HCT116 (cell line): ENCODE data around the gene PLSCR1. TPM values are rescaled to one million over a fixed set of nuclear protein-coding genes. Genes with fewer than 3 reads are reported as not detected.

Experiments
- ATAC-seq: fragments of 200-7000 bp; cut with Tn5 transposase; 2 replicates; pipeline ENCODE4 v1.9.1; 2020; ENCODE audit warnings: mild to moderate bottlenecking, moderate library complexity
- BruUV-seq: library from RNA; stranded (reverse); fragments of 400-500 nt; replicated peaks from 2 replicates; lab custom pipeline; 2021; lab: Mats Ljungman, UMichigan
- CTCF ChIA-PET: fragments of 300-600 bp; sonication (Branson Sonifier 250); formaldehyde crosslinking; loops from one replicate; lab custom pipeline; 2021; ENCODE audit warnings: antibody characterized with exemption; lab: Charles Lee
- POLR2A ChIA-PET: fragments of 300-600, 350-600 bp; sonication (Branson Sonifier 250); formaldehyde crosslinking; loops from one replicate; lab custom pipeline; 2021; ENCODE audit warnings: antibody characterized with exemption; lab: Charles Lee
- RAD21 ChIA-PET, 2 experiments: fragments of 300-600 bp; sonication (Branson Sonifier 250); formaldehyde crosslinking; loops; one replicate each; lab custom pipeline; 2023; ENCODE audit warnings: low total read pairs in 2 of 2; ENCODE audit not compliant: uncharacterized antibody in 2 of 2, unreplicated experiment in 2 of 2, low non-redundant PET in 1 of 2; lab: Charles Lee
- DNase-seq: peaks from one replicate; pipeline ENCODE4 v3.0.0-alpha.2; 2010; ENCODE audit warnings: low read depth, low spot score
- H2AFZ ChIP-seq: fragments of 200-600 bp; shearing (Covaris generic), sonication (generic); 2 replicates; pipeline ENCODE4 v1.6.1; 2017; ENCODE audit warnings: low read depth, mixed run types, mixed read lengths, antibody characterized with exemption, low read length; ENCODE audit not compliant: poor library complexity, severe bottlenecking
- H3K27ac ChIP-seq: 2 replicates; pipeline ENCODE4 v1.5.1; 2012; ENCODE audit warnings: low read depth, low read length
- H3K27me3 ChIP-seq: fragments of 200-600 bp; sonication (generic); 2 replicates; pipeline ENCODE4 v1.6.1; 2016; ENCODE audit warnings: mixed run types, low read length, mixed read lengths; ENCODE audit not compliant: insufficient read depth
- H3K36me3 ChIP-seq, 2 experiments: fragments of 200-500 bp in 1 of 2; fragments of 200-600 bp in 1 of 2; sonication (Bioruptor generic) in 1 of 2; sonication (generic) in 1 of 2; 2 replicates each; pipeline versions ENCODE4 v1.5.1 to v1.6.1; 2014 to 2016; ENCODE audit warnings: low read length in 2 of 2, inconsistent platforms in 1 of 2, mixed read lengths in 1 of 2, mixed run types in 1 of 2; ENCODE audit not compliant: insufficient read depth in 2 of 2, control insufficient read depth in 1 of 2
- H3K4me1 ChIP-seq, 2 experiments: fragments of 200-600 bp in 1 of 2; sonication (generic) in 1 of 2; 2 replicates each; pipeline versions ENCODE4 v1.5.1 to v1.6.1; 2012 to 2017; ENCODE audit warnings: low read length in 2 of 2, inconsistent platforms in 1 of 2, mild to moderate bottlenecking in 1 of 2, mixed read lengths in 1 of 2, mixed run types in 1 of 2, moderate library complexity in 1 of 2; ENCODE audit not compliant: insufficient read depth in 2 of 2, control insufficient read depth in 1 of 2
- H3K4me2 ChIP-seq: fragments of 200-600 bp; sonication (generic); 2 replicates; pipeline ENCODE4 v1.6.1; 2017; ENCODE audit warnings: mixed run types, low read length, mixed read lengths
- H3K4me3 ChIP-seq, 2 experiments: fragments of 200-600 bp in 1 of 2; sonication (generic) in 1 of 2; replicated peaks in 1 of 2; 2 replicates each; pipeline ENCODE4 v1.5.1; 2011 to 2016; ENCODE audit warnings: low read length in 2 of 2, control low read depth in 1 of 2, low read depth in 1 of 2, mild to moderate bottlenecking in 1 of 2, mixed read lengths in 1 of 2, mixed run types in 1 of 2
- H3K79me2 ChIP-seq: fragments of 200-600 bp; sonication (generic); 2 replicates; pipeline ENCODE4 v1.6.1; 2017; ENCODE audit warnings: mild to moderate bottlenecking, mixed run types, low read length, moderate library complexity, mixed read lengths; ENCODE audit not compliant: insufficient read depth
- H3K9ac ChIP-seq: fragments of 200-600 bp; sonication (generic); 2 replicates; pipeline ENCODE4 v1.6.1; 2016; ENCODE audit warnings: low read length, mixed read lengths
- H3K9me2 ChIP-seq: fragments of 200-600 bp; sonication (generic), shearing (Covaris generic); 2 replicates; pipeline ENCODE4 v1.6.1; 2017; ENCODE audit warnings: mixed run types, mild to moderate bottlenecking, moderate library complexity; ENCODE audit not compliant: insufficient read depth
- H3K9me3 ChIP-seq, 2 experiments: fragments of 200-500 bp in 1 of 2; fragments of 200-600 bp in 1 of 2; sonication (Bioruptor generic) in 1 of 2; sonication (generic) in 1 of 2; 2 replicates each; pipeline ENCODE4 v1.6.1; 2014 to 2017; ENCODE audit warnings: low read length in 2 of 2, mixed read lengths in 2 of 2, inconsistent platforms in 1 of 2, low read depth in 1 of 2, mild to moderate bottlenecking in 1 of 2, mixed run types in 1 of 2, moderate library complexity in 1 of 2; ENCODE audit not compliant: control insufficient read depth in 1 of 2, insufficient read depth in 1 of 2
- H4K20me1 ChIP-seq: fragments of 200-600 bp; sonication (generic), shearing (Covaris generic); 2 replicates; pipeline ENCODE4 v1.6.1; 2017; ENCODE audit warnings: mixed run types, mild to moderate bottlenecking, moderate library complexity; ENCODE audit not compliant: insufficient read depth
- CBX3 ChIP-seq: IDR thresholded peaks from 2 replicates; pipeline ENCODE4 v1.6.1; 2012; ENCODE audit warnings: low read depth
- EGR1 ChIP-seq: IDR thresholded peaks from 2 replicates; pipeline ENCODE4 v1.6.1; 2012; ENCODE audit warnings: low read depth
- ELF1 ChIP-seq: IDR thresholded peaks from 2 replicates; pipeline ENCODE4 v1.6.1; 2012; ENCODE audit warnings: low read depth, borderline replicate concordance
- EZH2 ChIP-seq: fragments of 200-600 bp; sonication (generic); IDR thresholded peaks from 2 replicates; pipeline ENCODE4 v1.6.1; 2017; ENCODE audit warnings: antibody characterized with exemption, mixed run types
- FOSL1 ChIP-seq: IDR thresholded peaks from 2 replicates; pipeline ENCODE4 v1.6.1; 2012; ENCODE audit warnings: low read depth
- POLR2AphosphoS5 ChIP-seq: IDR thresholded peaks from 2 replicates; pipeline ENCODE4 v1.6.1; 2011; ENCODE audit warnings: mild to moderate bottlenecking, low read depth, low read length, moderate library complexity
- RAD21 ChIP-seq: IDR thresholded peaks from 2 replicates; pipeline ENCODE4 v1.6.1; 2012; ENCODE audit warnings: low read depth, mild to moderate bottlenecking
- REST ChIP-seq: IDR thresholded peaks from 2 replicates; pipeline ENCODE4 v1.6.1; 2012; ENCODE audit warnings: low read depth
- SIN3A ChIP-seq: IDR thresholded peaks from 2 replicates; pipeline ENCODE4 v1.6.1; 2012; ENCODE audit warnings: low read depth
- SP1 ChIP-seq: IDR thresholded peaks from 2 replicates; pipeline ENCODE4 v1.6.1; 2012; ENCODE audit warnings: low read depth
- YY1 ChIP-seq: IDR thresholded peaks from 2 replicates; pipeline ENCODE4 v1.6.1; 2011; ENCODE audit warnings: low read length, low read depth, moderate library complexity, mild to moderate bottlenecking; ENCODE audit not compliant: insufficient replicate concordance; ENCODE audit errors: extremely low read depth
- ZBTB33 ChIP-seq: IDR thresholded peaks from 2 replicates; pipeline ENCODE4 v1.6.1; 2011; ENCODE audit warnings: mild to moderate bottlenecking, low read length, moderate library complexity; ENCODE audit not compliant: insufficient replicate concordance; ENCODE audit errors: extremely low read depth
- ZFX ChIP-seq: fragments of 450-650 bp; IDR thresholded peaks from 2 replicates; pipeline ENCODE4 v1.6.1; 2017
- ZNF274 ChIP-seq: fragments of 200-500 bp; sonication (Bioruptor generic); IDR thresholded peaks from 2 replicates; pipeline ENCODE4 v1.6.1; 2014; ENCODE audit warnings: mild to moderate bottlenecking, low read depth, low read length, inconsistent platforms
- intact Hi-C: fragments of 100-400 bp; cut with micrococcal nuclease; formaldehyde crosslinking; loops from 2 replicates; pipeline ENCODE4 v1.10.0; 2022
- total RNA-seq: library from RNA; stranded (reverse); gene quantifications from one replicate; pipeline ENCODE4 v1.2.1, GENCODE V29; 2021; ENCODE audit not compliant: unreplicated experiment
- TF ChIP-seq, protein P1 (sequence below), 3 experiments: fragments of 200-600 bp in 1 of 3; sonication (generic) in 1 of 3; IDR thresholded peaks in 2 of 3; conservative IDR thresholded peaks in 1 of 3; 2 replicates each; pipeline ENCODE4 v1.5.1; 2012 to 2017; ENCODE audit warnings: low read depth in 2 of 3, low read length in 2 of 3, antibody characterized with exemption in 1 of 3, borderline replicate concordance in 1 of 3, control low read depth in 1 of 3, mild to moderate bottlenecking in 1 of 3, mixed read lengths in 1 of 3, mixed run types in 1 of 3, moderate library complexity in 1 of 3; ENCODE audit not compliant: insufficient read depth in 1 of 3
- TF ChIP-seq, protein P2 (sequence below): IDR thresholded peaks from 2 replicates; pipeline ENCODE4 v1.6.1; 2012

Gene PLSCR1
- total RNA-seq, 1 experiment from 2014 or later: 44.2 TPM

GRCh38 chr3:146581080-146581601 is 36.7 kb upstream of the PLSCR1 start:
- POLR2A ChIA-PET: no interaction called here
- TF ChIP-seq, protein P1, sequence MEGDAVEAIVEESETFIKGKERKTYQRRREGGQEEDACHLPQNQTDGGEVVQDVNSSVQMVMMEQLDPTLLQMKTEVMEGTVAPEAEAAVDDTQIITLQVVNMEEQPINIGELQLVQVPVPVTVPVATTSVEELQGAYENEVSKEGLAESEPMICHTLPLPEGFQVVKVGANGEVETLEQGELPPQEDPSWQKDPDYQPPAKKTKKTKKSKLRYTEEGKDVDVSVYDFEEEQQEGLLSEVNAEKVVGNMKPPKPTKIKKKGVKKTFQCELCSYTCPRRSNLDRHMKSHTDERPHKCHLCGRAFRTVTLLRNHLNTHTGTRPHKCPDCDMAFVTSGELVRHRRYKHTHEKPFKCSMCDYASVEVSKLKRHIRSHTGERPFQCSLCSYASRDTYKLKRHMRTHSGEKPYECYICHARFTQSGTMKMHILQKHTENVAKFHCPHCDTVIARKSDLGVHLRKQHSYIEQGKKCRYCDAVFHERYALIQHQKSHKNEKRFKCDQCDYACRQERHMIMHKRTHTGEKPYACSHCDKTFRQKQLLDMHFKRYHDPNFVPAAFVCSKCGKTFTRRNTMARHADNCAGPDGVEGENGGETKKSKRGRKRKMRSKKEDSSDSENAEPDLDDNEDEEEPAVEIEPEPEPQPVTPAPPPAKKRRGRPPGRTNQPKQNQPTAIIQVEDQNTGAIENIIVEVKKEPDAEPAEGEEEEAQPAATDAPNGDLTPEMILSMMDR (IDR thresholded peaks at IDR 0.05 in 2 of 3, conservative IDR thresholded peaks at IDR 0.05 in 1 of 3; ENCODE audit: borderline replicate concordance in 1 of 3, insufficient read depth in 1 of 3, low read depth in 2 of 3, low read length in 2 of 3): no peak
- TF ChIP-seq FOSL1: no peak
- TF ChIP-seq ZFX: no peak
- TF ChIP-seq RAD21: no peak
- no peak for TF ChIP-seq SIN3A
- no peak for TF ChIP-seq CBX3
- TF ChIP-seq SP1: no peak
- TF ChIP-seq, protein P2, sequence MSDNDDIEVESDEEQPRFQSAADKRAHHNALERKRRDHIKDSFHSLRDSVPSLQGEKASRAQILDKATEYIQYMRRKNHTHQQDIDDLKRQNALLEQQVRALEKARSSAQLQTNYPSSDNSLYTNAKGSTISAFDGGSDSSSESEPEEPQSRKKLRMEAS: no peak
- TF ChIP-seq ELF1: no peak
- no peak for TF ChIP-seq ZBTB33
- no peak for TF ChIP-seq ZNF274
- no peak for TF ChIP-seq REST
- no peak for TF ChIP-seq YY1
- no peak for TF ChIP-seq EGR1
- TF ChIP-seq POLR2AphosphoS5: no peak
- no peak for TF ChIP-seq EZH2
- Histone ChIP-seq H3K4me2 (no peak overlapping the region), H4K20me1 (no peaks in the 10 kb centered on the region), H3K9me2 (no peaks in the 10 kb centered on the region), H3K36me3 (no peaks in the 10 kb centered on the region), H3K4me3 (no peak overlapping the region), H3K9ac (no peak overlapping the region), H2AFZ (no peak overlapping the region), H3K27me3 (no peaks in the 10 kb centered on the region), H3K27ac (no peak overlapping the region), H3K79me2 (no peaks in the 10 kb centered on the region), H3K9me3 (no peaks in the 10 kb centered on the region), H3K4me1 (no peaks in the 10 kb centered on the region)
- RAD21 ChIA-PET: no interaction called here
- DNase-seq: no peak
- CTCF ChIA-PET: interaction anchor here (1.1 to 1.8 kb wide), 3 partner anchors 9 to 392 kb away, joined by 3 to 4 read pairs (median 4); no protein-coding TSS in a partner anchor
- no peak for ATAC-seq
- intact Hi-C loops: no loop called here
- no TSS peak for BruUV-seq
